ENCODE measurements around the gene PTPRD.

GRCh38 chr9:8494571-8494970, 2118.2 kb downstream of the PTPRD start:
- no peak for TF ChIP-seq YY1 (IDR thresholded peaks at IDR 0.05; ENCODE audit: insufficient read depth, insufficient read length)
- TF ChIP-seq ZNF274 (IDR thresholded peaks at IDR 0.05; ENCODE audit: low read depth, low read length): no peak
- no peak for TF ChIP-seq SUZ12 (IDR thresholded peaks at IDR 0.05; ENCODE audit: extremely low read depth, insufficient read depth, insufficient read length)
